ENCODE data around the gene PDE2A. TPM values are rescaled to one million over a fixed set of nuclear protein-coding genes. Genes with fewer than 3 reads are reported as not detected.

The PDE2A gene
- total and polyA plus RNA-seq, 2 donors (not counting 1 experiment from before 2014, with no cell fraction given): 0.88 to 2.9 TPM

GRCh38 chr11:72655014-72655413, 19.2 kb downstream of the PDE2A start:
- no peaks in the 10 kb centered on the region for H3K4me1 Mint-ChIP-seq
- no peak overlapping the region for H3K27ac Mint-ChIP-seq
- WGBS (ENCODE audit: insufficient coverage): 90% methylated on average over 8 of the region's 8 CpGs
- no peak overlapping the region for H3K4me3 Mint-ChIP-seq
- H3K27ac ChIP-seq (ENCODE audit: low read length in 2 of 2): no peak overlapping the region
- H3K36me3 ChIP-seq (replicated peaks in 1 of 2; ENCODE audit: control extremely low read depth in 1 of 2, control insufficient read depth in 1 of 2, extremely low read depth in 1 of 2, insufficient read depth in 2 of 2, low read length in 1 of 2): no peaks in the 10 kb centered on the region
- no peak overlapping the region for H3K9ac ChIP-seq (ENCODE audit: low read length)
- H3K79me2 ChIP-seq (ENCODE audit: control insufficient read depth, insufficient read depth, low read length): no peaks in the 10 kb centered on the region
- intact Hi-C loops (cut with micrococcal nuclease): no loop called here
- TF ChIP-seq CTCF (IDR thresholded peaks at IDR 0.05) (no peak), EZH2 (IDR thresholded peaks at IDR 0.05; ENCODE audit: borderline replicate concordance, insufficient read depth, low read depth, low read length, poor library complexity, severe bottlenecking) (no peak)
- H3K9me3 ChIP-seq (ENCODE audit: control extremely low read depth in 1 of 3, control insufficient read depth in 2 of 3, insufficient read depth in 1 of 3, low read length in 2 of 3): no peaks in the 10 kb centered on the region
- POLR2A ChIA-PET: no interaction called here
- DNase-seq (no peak), ATAC-seq (ENCODE audit: low read depth) (no peak)
- no peaks in the 10 kb centered on the region for H4K20me1 ChIP-seq (ENCODE audit: control insufficient read depth, insufficient read depth, low read length, poor library complexity, severe bottlenecking)
- H3K9me3 Mint-ChIP-seq (ENCODE audit: insufficient read depth): no peaks in the 10 kb centered on the region
- H3K4me1 ChIP-seq (ENCODE audit: control insufficient read depth in 2 of 2, insufficient read depth in 2 of 2, low read length in 2 of 2): no peaks in the 10 kb centered on the region
- H3K27me3 Mint-ChIP-seq: peaks cover 20% of the 10 kb centered on the region
- H3K27me3 ChIP-seq (replicated peaks in 1 of 4; ENCODE audit: control extremely low read depth in 1 of 4, control insufficient read depth in 3 of 4, insufficient read depth in 4 of 4, low read length in 3 of 4): peaks cover 0 to 8% (median 1%) of the 10 kb centered on the region in 4 experiments
- H3K4me3 ChIP-seq (ENCODE audit: control extremely low read depth in 1 of 5, extremely low read depth in 1 of 5, insufficient read depth in 1 of 5, low read depth in 2 of 5, low read length in 4 of 5): no peak overlapping the region
- no peak overlapping the region for H2AFZ ChIP-seq (ENCODE audit: insufficient read depth, low read depth, low read length, poor library complexity, severe bottlenecking)
- no peak overlapping the region for H3K4me2 ChIP-seq (replicated peaks; ENCODE audit: low read depth, low read length, poor library complexity, severe bottlenecking)
- CTCF ChIA-PET: no interaction called here

GRCh38 chr11:72653649-72654048, 20.6 kb downstream of the PDE2A start:
- H3K79me2 ChIP-seq (ENCODE audit: control insufficient read depth, insufficient read depth, low read length): no peaks in the 10 kb centered on the region
- H3K27ac ChIP-seq (ENCODE audit: low read length in 2 of 2): no peak overlapping the region
- no peak overlapping the region for H3K4me3 ChIP-seq (ENCODE audit: control extremely low read depth in 1 of 5, extremely low read depth in 1 of 5, insufficient read depth in 1 of 5, low read depth in 2 of 5, low read length in 4 of 5)
- DNase-seq (no peak), ATAC-seq (ENCODE audit: low read depth) (no peak)
- no peak overlapping the region for H3K4me2 ChIP-seq (replicated peaks; ENCODE audit: low read depth, low read length, poor library complexity, severe bottlenecking)
- Mint-ChIP-seq H3K4me1 (no peaks in the 10 kb centered on the region), H3K9me3 (ENCODE audit: insufficient read depth) (no peaks in the 10 kb centered on the region), H3K4me3 (no peak overlapping the region), H3K27me3 (peaks cover 10% of the 10 kb centered on the region), H3K27ac (no peak overlapping the region)
- no peaks in the 10 kb centered on the region for H3K36me3 ChIP-seq (replicated peaks in 1 of 2; ENCODE audit: control extremely low read depth in 1 of 2, control insufficient read depth in 1 of 2, extremely low read depth in 1 of 2, insufficient read depth in 2 of 2, low read length in 1 of 2)
- H3K9me3 ChIP-seq (ENCODE audit: control extremely low read depth in 1 of 3, control insufficient read depth in 2 of 3, insufficient read depth in 1 of 3, low read length in 2 of 3): no peaks in the 10 kb centered on the region
- H3K9ac ChIP-seq (ENCODE audit: low read length): no peak overlapping the region
- TF ChIP-seq EZH2 (IDR thresholded peaks at IDR 0.05; ENCODE audit: borderline replicate concordance, insufficient read depth, low read depth, low read length, poor library complexity, severe bottlenecking): no peak
- TF ChIP-seq CTCF (IDR thresholded peaks at IDR 0.05): no peak
- ChIA-PET POLR2A (interaction anchor here (0.5 kb wide), 1 partner anchor 921 kb away, joined by 4 read pairs; no protein-coding TSS in a partner anchor), CTCF (no interaction called here)
- H3K27me3 ChIP-seq (replicated peaks in 1 of 4; ENCODE audit: control extremely low read depth in 1 of 4, control insufficient read depth in 3 of 4, insufficient read depth in 4 of 4, low read length in 3 of 4): peaks cover 0 to 8% (median 1%) of the 10 kb centered on the region in 4 experiments
- no peak overlapping the region for H2AFZ ChIP-seq (ENCODE audit: insufficient read depth, low read depth, low read length, poor library complexity, severe bottlenecking)
- intact Hi-C loops (cut with micrococcal nuclease): no loop called here
- H4K20me1 ChIP-seq (ENCODE audit: control insufficient read depth, insufficient read depth, low read length, poor library complexity, severe bottlenecking): no peaks in the 10 kb centered on the region
- WGBS (ENCODE audit: insufficient coverage): 79% methylated on average over 3 of the region's 3 CpGs
- no peaks in the 10 kb centered on the region for H3K4me1 ChIP-seq (ENCODE audit: control insufficient read depth in 2 of 2, insufficient read depth in 2 of 2, low read length in 2 of 2)

Data from B cell (primary cell).